ENCODE results near the gene PPIP5K2.

GRCh38 chr5:103075442-103075841, 44.7 kb upstream of the PPIP5K2 start:
- TF ChIP-seq CTCF (conservative IDR thresholded peaks at IDR 0.05 in 1 of 2, IDR thresholded peaks at IDR 0.05 in 1 of 2; ENCODE audit: extremely low read depth in 1 of 2, insufficient read depth in 1 of 2, low read depth in 1 of 2, low read length in 2 of 2) = no peak
- no peak for TF ChIP-seq EZH2 (IDR thresholded peaks at IDR 0.05; ENCODE audit: borderline replicate concordance, low read length)

Data from mammary epithelial cell (primary cell).